ENCODE measurements around the gene ANKRD40.
"Not testable (repeated sequence)": the region's sequence is repeated elsewhere in the genome, so short reads cannot be mapped to it uniquely, and the experiment has no call there.

ANKRD40 gene

DNA sequence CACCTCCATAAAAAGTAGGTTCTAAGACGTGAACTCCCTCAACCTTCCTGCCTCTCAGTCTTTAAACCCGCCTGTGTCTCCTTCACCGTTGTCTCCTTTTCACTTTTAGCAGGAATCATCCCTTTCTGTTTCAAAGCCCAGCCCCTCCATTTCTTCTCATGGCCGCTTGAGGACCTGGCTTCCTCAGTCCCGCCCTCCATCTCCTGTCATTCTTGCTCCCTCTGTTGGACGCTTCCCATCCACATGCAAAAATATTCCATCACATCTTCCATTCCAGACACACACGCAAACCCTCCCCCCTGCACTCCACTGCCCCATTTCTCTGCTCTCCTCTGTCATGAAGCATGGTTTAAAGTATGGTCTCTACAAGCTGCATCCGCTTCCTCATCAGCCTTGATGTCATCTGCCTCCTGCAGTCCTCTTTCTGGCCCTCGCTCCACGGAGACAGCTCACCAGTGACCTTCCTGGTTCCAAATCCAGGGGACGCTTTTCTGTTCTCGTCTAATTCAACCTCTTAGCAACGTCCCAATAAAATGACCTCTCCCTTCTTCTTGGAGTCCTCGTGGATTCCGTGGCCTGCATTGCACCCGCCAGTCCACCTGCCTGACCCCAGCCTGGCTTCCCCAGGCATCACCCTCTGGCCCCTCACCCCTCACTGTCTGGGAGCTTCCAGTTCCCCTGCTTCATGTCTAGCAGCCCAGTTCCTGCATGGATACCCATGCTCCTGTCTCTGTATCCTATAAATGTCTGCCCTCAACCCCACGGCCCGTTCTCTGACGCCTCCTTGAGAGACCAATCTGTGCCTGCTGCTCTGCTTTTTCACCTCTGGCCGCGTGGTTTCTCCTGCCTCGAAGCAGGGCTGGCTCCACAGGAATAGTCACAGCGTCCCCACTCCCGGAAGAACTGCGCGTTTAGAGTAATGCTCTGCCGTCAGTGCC, 26.2 kb downstream of the ANKRD40 start:
- DNase-seq (ENCODE audit: low spot score): peak; percentile 66
- TF ChIP-seq, protein P1, sequence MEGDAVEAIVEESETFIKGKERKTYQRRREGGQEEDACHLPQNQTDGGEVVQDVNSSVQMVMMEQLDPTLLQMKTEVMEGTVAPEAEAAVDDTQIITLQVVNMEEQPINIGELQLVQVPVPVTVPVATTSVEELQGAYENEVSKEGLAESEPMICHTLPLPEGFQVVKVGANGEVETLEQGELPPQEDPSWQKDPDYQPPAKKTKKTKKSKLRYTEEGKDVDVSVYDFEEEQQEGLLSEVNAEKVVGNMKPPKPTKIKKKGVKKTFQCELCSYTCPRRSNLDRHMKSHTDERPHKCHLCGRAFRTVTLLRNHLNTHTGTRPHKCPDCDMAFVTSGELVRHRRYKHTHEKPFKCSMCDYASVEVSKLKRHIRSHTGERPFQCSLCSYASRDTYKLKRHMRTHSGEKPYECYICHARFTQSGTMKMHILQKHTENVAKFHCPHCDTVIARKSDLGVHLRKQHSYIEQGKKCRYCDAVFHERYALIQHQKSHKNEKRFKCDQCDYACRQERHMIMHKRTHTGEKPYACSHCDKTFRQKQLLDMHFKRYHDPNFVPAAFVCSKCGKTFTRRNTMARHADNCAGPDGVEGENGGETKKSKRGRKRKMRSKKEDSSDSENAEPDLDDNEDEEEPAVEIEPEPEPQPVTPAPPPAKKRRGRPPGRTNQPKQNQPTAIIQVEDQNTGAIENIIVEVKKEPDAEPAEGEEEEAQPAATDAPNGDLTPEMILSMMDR (IDR thresholded peaks at IDR 0.05; ENCODE audit: poor library complexity, severe bottlenecking): peak; percentile 87
- Histone ChIP-seq H3K36me3 (ENCODE audit: low read depth) (peaks cover 7% of the 10 kb centered on the region; the same call in 1 of the 2 replicates), H3K27ac (ENCODE audit: poor library complexity, severe bottlenecking) (no peak overlapping the region), H3K4me1 (ENCODE audit: insufficient read depth, poor library complexity, severe bottlenecking) (peaks cover 15% of the 10 kb centered on the region), H3K4me3 (ENCODE audit: severe bottlenecking) (no peak overlapping the region), H3K9me3 (ENCODE audit: severe bottlenecking) (no peaks in the 10 kb centered on the region), H3K27me3 (ENCODE audit: insufficient read depth, poor library complexity, severe bottlenecking) (no peaks in the 10 kb centered on the region)
- peak; percentile 59 for ATAC-seq (ENCODE audit: low read depth)

DNA sequence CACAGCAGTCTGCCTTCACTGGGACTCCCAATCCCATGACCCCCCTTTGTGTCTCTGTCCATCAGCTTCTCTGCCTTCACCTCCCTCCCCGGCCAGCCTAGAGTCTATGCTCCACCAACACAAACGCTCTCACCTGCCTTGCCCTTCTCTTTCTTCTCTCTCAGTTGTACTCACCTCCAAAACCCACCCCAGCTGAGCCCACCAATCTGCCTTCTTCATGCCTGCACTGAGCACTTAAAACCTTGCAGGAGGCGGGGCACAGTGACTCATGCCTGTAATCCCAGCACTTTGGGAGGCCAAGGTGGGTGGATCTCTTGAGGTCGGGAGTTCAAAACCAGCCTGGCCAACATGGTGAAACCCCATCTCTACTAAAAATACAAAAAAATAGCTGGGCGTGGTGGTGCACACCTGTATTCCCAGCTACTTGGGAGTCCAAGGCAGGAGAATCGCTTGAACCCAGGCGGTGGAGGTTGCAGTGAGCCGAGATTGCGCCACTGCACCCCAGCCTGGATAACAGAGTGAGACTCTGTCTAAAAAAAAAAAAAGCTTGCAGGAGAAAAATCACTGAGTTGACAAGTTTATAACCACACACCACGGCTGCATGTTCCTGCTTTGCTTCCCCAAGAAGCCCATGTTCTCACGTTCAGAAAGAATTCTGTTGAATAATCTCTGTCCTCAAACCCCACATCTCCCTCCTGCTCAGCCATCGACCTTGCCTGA, 27.0 kb downstream of the ANKRD40 start:
- not testable (repeated sequence) for ATAC-seq (ENCODE audit: low read depth); H3K27ac ChIP-seq (ENCODE audit: poor library complexity, severe bottlenecking); H3K4me3 ChIP-seq (ENCODE audit: severe bottlenecking); H3K4me1 ChIP-seq (ENCODE audit: insufficient read depth, poor library complexity, severe bottlenecking); H3K27me3 ChIP-seq (ENCODE audit: insufficient read depth, poor library complexity, severe bottlenecking); H3K9me3 ChIP-seq (ENCODE audit: severe bottlenecking)
- DNase-seq (ENCODE audit: low spot score): peak; percentile 54
- peaks cover 15% of the 10 kb centered on the region for H3K36me3 ChIP-seq (ENCODE audit: low read depth)

DNA sequence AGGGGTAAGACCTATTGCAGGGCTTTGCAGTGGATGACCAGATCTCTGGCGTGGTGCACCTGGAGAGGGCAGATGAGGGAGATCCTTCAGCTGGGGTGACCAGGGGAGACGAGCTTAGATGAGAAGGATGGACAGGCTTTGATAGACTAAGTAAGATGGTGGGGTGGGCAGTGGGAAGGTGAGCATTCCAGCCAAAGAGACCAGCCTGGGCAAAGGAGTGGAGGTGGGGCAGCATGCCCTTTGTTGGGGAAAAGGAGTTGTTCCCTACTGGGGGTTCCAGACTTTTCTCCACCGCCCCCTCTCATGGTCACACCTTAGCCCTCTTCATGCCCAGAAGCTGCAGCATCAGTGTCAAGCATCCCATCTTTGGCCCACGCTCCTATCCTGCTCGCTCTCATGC, 27.6 kb downstream of the ANKRD40 start:
- ATAC-seq (ENCODE audit: low read depth) (no peak), DNase-seq (ENCODE audit: low spot score) (peak; percentile 29)
- Histone ChIP-seq H3K4me1 (ENCODE audit: insufficient read depth, poor library complexity, severe bottlenecking) (peaks cover 8% of the 10 kb centered on the region), H3K36me3 (ENCODE audit: low read depth) (peaks cover 17% of the 10 kb centered on the region), H3K9me3 (ENCODE audit: severe bottlenecking) (no peaks in the 10 kb centered on the region), H3K27ac (ENCODE audit: poor library complexity, severe bottlenecking) (no peak overlapping the region), H3K27me3 (ENCODE audit: insufficient read depth, poor library complexity, severe bottlenecking) (no peaks in the 10 kb centered on the region), H3K4me3 (ENCODE audit: severe bottlenecking) (no peak overlapping the region)
- TF ChIP-seq, protein P1 (IDR thresholded peaks at IDR 0.05; ENCODE audit: poor library complexity, severe bottlenecking): no peak

DNA sequence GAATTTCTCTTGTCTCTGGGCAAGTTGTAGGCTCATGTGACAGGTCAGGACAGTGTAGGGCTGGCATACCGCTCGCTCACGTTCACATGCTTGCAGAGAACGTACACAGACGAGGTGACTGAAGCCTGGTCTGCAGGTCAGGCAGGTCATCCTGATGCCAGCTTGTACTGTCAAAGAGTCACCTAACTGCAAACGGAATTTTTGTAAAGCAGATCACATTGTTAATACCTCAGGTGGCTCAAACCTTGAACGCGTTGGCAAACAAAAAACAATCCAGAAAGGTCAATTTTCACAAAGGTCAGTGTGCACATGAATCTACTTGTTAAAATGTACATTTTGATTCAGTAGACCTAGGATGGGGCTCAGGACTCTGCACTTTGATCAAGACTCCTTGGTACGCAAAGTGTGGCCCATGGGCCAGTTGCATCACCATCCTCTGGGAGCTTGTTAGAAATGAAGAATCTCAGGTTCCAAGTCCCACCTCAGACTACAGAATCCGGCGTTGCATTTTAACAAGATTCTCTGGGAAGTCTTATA, 28.6 kb downstream of the ANKRD40 start:
- Histone ChIP-seq H3K27me3 (ENCODE audit: insufficient read depth, poor library complexity, severe bottlenecking) (no peaks in the 10 kb centered on the region), H3K4me1 (ENCODE audit: insufficient read depth, poor library complexity, severe bottlenecking) (no peaks in the 10 kb centered on the region), H3K4me3 (ENCODE audit: severe bottlenecking) (no peak overlapping the region), H3K27ac (ENCODE audit: poor library complexity, severe bottlenecking) (no peak overlapping the region), H3K36me3 (ENCODE audit: low read depth) (peaks cover 20% of the 10 kb centered on the region), H3K9me3 (ENCODE audit: severe bottlenecking) (no peaks in the 10 kb centered on the region)
- peak; percentile 35 for DNase-seq (ENCODE audit: low spot score)
- TF ChIP-seq, protein P1 (IDR thresholded peaks at IDR 0.05; ENCODE audit: poor library complexity, severe bottlenecking): no peak
- ATAC-seq (ENCODE audit: low read depth): no peak

DNA sequence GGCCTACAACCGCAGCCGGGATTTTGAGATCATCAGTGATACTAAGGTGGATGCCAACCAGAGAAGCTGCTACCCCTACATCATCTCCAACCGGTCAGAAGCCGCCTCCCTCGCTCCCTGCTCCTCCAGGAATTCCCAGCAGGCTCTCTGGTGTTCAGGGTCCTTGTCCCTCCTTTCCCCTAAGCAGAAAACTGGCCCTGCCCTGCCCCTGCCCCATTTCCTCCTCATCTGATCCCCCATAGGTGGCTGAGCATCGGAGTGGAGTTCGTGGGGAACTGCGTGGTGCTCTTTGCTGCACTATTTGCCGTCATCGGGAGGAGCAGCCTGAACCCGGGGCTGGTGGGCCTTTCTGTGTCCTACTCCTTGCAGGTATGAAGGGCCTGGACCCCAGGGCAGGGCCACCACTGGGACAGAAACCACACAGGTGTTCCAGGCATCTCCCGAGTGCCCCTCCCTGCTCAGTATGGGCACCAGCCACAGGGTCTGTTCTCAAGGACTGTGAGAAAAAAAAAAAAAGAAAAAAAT, 29.8 kb downstream of the ANKRD40 start:
- H3K27me3 ChIP-seq (ENCODE audit: insufficient read depth, poor library complexity, severe bottlenecking): no peaks in the 10 kb centered on the region
- TF ChIP-seq, protein P1 (IDR thresholded peaks at IDR 0.05; ENCODE audit: poor library complexity, severe bottlenecking): no peak
- DNase-seq (ENCODE audit: low spot score) (peak; percentile 54), ATAC-seq (ENCODE audit: low read depth) (no peak)
- no peak overlapping the region for H3K4me3 ChIP-seq (ENCODE audit: severe bottlenecking)
- no peaks in the 10 kb centered on the region for H3K9me3 ChIP-seq (ENCODE audit: severe bottlenecking)
- no peak overlapping the region for H3K27ac ChIP-seq (ENCODE audit: poor library complexity, severe bottlenecking)
- peaks cover 20% of the 10 kb centered on the region for H3K36me3 ChIP-seq (ENCODE audit: low read depth)
- H3K4me1 ChIP-seq (ENCODE audit: insufficient read depth, poor library complexity, severe bottlenecking): peaks cover 8% of the 10 kb centered on the region

Measured in RWPE2 (cell line).